ENCODE measurements around the gene USP35.

- TF ChIP-seq, protein P1, sequence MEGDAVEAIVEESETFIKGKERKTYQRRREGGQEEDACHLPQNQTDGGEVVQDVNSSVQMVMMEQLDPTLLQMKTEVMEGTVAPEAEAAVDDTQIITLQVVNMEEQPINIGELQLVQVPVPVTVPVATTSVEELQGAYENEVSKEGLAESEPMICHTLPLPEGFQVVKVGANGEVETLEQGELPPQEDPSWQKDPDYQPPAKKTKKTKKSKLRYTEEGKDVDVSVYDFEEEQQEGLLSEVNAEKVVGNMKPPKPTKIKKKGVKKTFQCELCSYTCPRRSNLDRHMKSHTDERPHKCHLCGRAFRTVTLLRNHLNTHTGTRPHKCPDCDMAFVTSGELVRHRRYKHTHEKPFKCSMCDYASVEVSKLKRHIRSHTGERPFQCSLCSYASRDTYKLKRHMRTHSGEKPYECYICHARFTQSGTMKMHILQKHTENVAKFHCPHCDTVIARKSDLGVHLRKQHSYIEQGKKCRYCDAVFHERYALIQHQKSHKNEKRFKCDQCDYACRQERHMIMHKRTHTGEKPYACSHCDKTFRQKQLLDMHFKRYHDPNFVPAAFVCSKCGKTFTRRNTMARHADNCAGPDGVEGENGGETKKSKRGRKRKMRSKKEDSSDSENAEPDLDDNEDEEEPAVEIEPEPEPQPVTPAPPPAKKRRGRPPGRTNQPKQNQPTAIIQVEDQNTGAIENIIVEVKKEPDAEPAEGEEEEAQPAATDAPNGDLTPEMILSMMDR (IDR thresholded peaks at IDR 0.05) = no peak
- TF ChIP-seq POLR2AphosphoS5 (IDR thresholded peaks at IDR 0.05) = no peak
These were observed 5.8 kb downstream of the USP35 start for GRCh38 chr11:78194490-78194889.

All from breast epithelium (tissue), 3 donors.